HG02840 (cell line): Measurements from ENCODE around the gene KLHL18.

ENCODE experiments used
- ATAC-seq: cut with Tn5 transposase; IDR thresholded peaks from one replicate; pipeline ENCODE4 v1.9.1; 2021; ENCODE audit warnings: mild to moderate bottlenecking, moderate library complexity, moderate number of reproducible peaks; ENCODE audit not compliant: unreplicated experiment, low FRiP score

KLHL18 gene

DNA sequence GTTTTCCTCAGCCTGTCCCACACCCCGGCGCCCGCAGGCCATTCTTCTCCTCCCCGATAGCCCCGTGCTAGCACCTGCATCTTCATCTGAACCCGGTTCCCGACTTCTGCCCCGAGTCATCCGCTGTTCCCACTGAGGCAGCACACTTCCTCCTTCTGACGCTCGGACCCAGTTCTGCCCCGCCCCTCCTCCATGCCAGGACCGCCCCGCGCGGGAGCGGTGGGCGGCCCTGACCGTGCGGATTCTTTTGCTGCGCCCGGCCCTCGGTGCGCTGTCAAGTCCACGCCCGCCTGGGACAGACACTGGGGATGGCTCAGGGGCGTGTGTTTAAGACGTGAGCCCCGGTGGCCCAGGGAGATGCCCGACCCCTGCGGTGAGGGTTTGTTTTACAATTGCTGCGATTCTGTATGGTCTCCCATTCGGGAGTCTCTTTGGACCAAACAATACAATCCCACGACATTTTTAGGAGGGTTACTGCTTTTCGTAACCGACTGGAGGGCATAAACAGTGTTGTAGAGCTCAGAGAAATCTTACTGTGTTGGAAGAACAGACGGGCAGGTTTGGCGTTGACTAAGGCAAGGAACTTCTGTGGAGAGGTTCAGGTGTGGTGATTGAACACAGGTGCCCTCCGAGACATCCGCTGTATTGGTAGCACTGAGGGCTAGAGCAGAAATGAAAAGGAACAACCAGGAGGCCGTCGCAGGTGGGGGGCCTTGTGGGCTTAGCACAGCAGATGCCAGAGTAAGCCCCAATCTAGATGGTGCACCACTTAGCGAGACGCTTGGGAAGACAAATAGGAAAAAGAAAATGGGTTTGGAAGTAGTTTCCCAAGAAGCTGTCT is 98.8 kb downstream of the KLHL18 start:
- peak; percentile 53 for ATAC-seq

DNA sequence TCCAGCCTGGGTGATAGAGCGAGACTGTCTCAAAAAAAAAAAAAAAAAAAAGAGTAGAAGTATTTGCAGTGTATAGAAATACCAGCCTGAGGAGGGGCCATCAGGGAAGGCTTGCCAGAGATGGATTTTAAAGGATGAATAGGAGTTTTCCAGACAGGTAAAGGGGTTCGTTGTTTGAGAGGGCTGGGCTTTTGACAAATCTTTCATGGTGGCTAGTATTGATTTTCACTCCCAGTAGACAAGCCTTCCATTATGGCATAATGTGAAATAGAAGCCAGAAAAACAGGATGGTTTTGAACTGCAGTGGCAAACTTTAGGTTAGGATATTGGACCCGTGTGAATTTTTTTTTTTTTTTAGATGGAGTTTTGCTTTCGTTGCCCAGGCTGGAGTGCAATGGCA is 101.7 kb downstream of the KLHL18 start:
- no peak for ATAC-seq

DNA sequence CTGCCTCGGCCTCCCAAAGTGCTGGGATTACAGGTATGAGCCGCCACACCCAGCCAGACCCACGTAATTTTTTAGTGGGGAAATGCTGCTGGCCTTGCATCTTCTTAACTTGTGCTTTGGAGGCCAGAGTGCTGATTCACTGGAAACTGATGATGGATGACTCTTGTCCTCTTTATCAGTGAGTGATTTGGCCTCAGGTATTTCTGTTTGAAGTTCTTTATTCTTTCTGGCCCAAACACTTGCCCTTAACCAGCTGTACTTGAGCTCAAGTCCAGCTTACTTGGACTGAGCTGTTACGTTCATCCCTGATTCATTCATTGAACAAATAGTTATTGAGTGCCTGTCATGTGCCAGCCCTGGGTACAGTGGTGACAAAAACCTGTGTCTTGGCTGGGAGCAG is 102.3 kb downstream of the KLHL18 start:
- ATAC-seq: no peak

DNA sequence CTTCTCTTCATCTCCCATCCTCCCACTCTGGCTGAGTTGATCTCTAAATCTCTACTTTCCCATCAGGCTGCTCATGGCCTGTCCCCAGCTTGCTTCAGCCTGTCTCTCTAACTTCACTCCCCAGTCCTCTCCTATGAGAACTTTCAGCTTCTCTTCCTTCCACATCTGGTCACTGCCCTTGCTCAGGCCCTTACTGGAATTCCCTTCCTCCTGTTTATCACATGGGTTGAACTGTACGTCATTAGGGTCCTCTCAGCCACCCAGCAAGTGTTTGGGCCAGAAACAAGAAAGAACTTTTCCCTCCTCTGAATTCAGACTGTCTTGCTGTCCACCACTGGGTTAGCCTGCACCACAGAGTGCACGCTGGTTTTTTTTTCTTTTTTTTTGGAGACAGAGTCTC is 103.1 kb downstream of the KLHL18 start:
- no peak for ATAC-seq

DNA sequence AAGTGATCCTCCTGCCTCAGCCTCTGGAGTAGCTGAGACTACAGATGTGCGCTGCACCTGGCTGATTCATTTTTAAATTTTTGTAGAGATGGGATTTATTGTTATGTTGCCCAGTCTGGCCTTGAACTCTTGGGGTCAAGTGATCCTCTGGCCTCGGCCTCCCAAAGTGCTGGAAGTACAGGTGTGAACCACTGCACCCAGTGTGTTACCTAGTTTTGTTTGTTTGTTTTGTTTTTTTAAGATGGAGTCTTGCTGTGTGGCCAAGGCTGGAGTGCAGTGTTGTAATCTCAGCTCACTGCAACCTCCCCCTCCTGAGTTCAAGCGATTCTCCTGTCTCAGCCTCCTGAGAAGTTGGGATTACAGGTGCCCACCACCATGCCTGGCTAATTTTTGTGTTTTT is 110.2 kb downstream of the KLHL18 start:
- no peak for ATAC-seq

DNA sequence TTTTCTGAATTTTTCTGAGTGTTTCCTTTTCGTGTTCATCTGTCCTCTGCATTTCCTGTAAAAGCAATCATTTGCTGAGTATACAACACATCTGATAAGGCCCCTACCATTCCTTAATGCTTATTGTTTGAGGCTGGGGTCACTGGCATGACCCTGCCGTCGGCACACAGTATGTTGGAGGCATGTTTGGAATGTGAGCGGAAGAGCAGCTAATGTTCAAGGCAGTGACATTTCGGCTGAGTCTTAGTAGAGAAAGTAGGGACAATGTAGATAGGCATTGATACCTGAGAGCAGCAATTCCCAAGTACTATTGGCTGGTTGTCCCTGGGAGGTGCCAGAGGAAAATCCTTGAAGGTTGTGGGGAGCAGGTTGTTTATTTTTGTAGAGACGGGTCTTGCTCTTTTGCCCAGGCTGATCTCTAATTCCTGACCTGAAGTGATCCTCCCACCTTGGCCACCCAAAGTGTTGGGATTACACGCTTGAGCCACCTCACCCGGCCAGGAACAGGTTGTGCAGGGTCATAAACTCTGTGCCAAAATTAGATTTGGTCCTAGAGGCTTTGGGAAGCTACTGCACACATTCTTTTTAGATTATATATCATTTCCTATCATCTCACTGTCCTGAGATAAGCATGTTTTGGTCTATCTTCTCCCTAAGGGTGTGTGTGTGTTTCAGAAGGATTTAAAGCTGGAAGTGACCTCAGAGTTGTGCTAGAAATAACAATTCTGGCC is 111.6 kb downstream of the KLHL18 start:
- no peak for ATAC-seq

DNA sequence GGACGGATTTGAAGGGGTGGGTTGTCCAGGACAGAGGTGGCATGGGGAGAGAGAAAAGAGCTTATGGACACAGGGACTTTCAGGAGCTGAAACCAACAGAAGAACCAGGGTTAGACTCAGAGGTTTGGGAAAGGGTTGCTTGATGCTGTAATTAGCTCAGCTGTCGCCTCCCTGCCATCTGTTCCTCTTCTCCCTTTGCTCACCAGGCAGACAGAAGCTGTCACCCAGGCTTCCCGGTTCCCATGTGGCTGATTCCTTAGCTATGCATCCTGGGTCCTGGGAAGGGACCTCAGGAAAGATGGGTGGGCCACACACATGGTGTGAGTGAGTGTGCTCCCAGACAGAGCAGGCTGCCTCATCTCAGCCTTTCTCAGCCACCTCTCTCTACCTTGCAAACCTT is 112.1 kb downstream of the KLHL18 start:
- no peak for ATAC-seq
